NB4 (cell line): ENCODE measurements around the gene MCM3AP.
A peak's percentile ranks its signal among the peaks of the same experiment; 100 is the strongest.

Experiments
- MYC ChIP-seq: IDR thresholded peaks from 2 replicates; pipeline ENCODE4 v1.6.1; 2011; ENCODE audit warnings: low read depth, low read length
- POLR2A ChIP-seq: IDR thresholded peaks from 2 replicates; pipeline ENCODE4 v1.6.1; 2011; ENCODE audit warnings: mild to moderate bottlenecking; ENCODE audit not compliant: insufficient read length; ENCODE audit errors: extremely low read depth
- TF ChIP-seq, protein P1 (sequence below): IDR thresholded peaks from one replicate; pipeline ENCODE4 v1.5.1; 2012; ENCODE audit warnings: low read depth, low read length
- TF ChIP-seq, protein P2 (sequence below): IDR thresholded peaks from 2 replicates; pipeline ENCODE4 v1.6.1; 2011; ENCODE audit warnings: low read depth, low read length

DNA sequence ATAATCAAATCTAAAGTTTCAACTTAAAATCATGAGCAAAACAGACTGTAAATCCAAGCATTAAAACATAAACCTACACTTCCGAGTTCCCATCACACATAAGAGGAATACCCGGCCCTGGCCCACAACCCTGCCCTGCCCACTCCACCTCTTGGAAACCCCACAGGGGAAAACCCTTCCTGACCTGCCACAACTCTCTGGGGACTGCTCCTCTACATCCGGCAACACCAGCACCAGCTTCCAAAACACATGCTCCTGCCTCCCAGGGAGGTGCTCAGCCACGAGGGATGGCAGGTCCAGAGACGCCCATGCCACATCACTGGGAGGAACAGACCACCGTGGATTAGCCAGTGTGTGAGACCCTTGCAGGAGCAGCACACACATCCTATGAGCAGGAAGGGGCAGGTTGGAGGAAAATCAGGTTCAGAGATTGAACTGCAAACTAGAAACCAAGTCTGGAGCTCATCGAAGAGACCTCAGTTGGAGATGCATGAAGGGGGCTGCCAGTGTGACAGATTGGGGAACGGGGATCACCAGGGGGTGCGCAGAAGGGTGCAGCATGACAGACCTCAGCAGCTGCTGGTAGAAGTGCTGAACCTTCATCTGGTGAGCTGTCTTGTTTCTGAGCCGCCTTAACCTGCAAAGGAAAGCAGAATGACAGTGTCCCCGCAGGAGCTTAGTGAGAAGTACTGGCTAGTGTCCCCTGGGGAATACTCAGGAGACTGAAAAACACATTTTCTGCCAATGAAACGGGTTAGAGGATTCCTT is 31.0 kb downstream of the MCM3AP start:
- TF ChIP-seq, protein P1, sequence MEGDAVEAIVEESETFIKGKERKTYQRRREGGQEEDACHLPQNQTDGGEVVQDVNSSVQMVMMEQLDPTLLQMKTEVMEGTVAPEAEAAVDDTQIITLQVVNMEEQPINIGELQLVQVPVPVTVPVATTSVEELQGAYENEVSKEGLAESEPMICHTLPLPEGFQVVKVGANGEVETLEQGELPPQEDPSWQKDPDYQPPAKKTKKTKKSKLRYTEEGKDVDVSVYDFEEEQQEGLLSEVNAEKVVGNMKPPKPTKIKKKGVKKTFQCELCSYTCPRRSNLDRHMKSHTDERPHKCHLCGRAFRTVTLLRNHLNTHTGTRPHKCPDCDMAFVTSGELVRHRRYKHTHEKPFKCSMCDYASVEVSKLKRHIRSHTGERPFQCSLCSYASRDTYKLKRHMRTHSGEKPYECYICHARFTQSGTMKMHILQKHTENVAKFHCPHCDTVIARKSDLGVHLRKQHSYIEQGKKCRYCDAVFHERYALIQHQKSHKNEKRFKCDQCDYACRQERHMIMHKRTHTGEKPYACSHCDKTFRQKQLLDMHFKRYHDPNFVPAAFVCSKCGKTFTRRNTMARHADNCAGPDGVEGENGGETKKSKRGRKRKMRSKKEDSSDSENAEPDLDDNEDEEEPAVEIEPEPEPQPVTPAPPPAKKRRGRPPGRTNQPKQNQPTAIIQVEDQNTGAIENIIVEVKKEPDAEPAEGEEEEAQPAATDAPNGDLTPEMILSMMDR, result no peak
- peak; percentile 8 for TF ChIP-seq POLR2A
- TF ChIP-seq MYC, result peak; percentile 13; the same call in 1 of the 2 replicates
- TF ChIP-seq, protein P2, sequence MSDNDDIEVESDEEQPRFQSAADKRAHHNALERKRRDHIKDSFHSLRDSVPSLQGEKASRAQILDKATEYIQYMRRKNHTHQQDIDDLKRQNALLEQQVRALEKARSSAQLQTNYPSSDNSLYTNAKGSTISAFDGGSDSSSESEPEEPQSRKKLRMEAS, result no peak
